22Rv1 (cell line): ENCODE data around the gene HK1.

Experiments
- ZFX ChIP-seq: fragments of 450-650 bp; IDR thresholded peaks from 2 replicates; pipeline ENCODE4 v1.6.1; 2017; ENCODE audit warnings: antibody characterized with exemption, borderline replicate concordance
- TF ChIP-seq, protein P1 (sequence below): fragments of 450-650 bp; IDR thresholded peaks from 2 replicates; pipeline ENCODE4 v1.5.1; 2017; ENCODE audit warnings: mild to moderate bottlenecking

GRCh38 chr10:69439813-69440506, 161.7 kb downstream of the HK1 start:
- TF ChIP-seq, protein P1, sequence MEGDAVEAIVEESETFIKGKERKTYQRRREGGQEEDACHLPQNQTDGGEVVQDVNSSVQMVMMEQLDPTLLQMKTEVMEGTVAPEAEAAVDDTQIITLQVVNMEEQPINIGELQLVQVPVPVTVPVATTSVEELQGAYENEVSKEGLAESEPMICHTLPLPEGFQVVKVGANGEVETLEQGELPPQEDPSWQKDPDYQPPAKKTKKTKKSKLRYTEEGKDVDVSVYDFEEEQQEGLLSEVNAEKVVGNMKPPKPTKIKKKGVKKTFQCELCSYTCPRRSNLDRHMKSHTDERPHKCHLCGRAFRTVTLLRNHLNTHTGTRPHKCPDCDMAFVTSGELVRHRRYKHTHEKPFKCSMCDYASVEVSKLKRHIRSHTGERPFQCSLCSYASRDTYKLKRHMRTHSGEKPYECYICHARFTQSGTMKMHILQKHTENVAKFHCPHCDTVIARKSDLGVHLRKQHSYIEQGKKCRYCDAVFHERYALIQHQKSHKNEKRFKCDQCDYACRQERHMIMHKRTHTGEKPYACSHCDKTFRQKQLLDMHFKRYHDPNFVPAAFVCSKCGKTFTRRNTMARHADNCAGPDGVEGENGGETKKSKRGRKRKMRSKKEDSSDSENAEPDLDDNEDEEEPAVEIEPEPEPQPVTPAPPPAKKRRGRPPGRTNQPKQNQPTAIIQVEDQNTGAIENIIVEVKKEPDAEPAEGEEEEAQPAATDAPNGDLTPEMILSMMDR = no peak
- no peak for TF ChIP-seq ZFX
